Fibroblast of skin of scalp (primary cell): ENCODE results near the gene SRSF7.

Experiments
- DNase-seq: peaks from one replicate; pipeline ENCODE4 v3.0.0-alpha.2; 2013

Gene SRSF7

DNA sequence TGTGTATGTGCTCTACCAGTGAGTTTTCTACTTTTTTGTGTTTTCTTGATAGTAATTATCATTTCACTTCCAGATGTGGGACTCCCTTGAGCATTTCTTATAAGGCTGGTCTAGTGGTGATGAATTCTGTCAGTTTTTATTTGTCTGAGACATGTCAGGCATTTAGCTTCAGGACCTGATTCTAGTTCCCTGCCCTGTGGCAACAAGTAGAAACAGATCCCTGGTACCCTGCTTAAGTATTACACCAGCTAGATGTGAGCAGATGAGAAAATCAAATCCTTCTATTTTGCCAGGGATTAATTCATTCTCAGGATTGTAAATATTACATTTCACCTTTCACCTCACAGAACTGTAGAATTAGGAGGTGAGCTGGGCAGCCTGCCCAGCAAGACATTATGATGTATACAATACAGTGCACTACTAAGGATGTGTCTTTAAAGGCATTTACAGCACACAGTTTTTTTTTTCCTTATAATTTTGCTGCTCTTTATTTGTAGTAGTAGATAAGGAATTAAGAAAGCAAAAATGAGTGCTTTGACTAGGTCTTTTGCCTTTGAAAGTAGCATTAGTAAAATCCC is 50.2 kb downstream of the SRSF7 start:
- no peak for DNase-seq

DNA sequence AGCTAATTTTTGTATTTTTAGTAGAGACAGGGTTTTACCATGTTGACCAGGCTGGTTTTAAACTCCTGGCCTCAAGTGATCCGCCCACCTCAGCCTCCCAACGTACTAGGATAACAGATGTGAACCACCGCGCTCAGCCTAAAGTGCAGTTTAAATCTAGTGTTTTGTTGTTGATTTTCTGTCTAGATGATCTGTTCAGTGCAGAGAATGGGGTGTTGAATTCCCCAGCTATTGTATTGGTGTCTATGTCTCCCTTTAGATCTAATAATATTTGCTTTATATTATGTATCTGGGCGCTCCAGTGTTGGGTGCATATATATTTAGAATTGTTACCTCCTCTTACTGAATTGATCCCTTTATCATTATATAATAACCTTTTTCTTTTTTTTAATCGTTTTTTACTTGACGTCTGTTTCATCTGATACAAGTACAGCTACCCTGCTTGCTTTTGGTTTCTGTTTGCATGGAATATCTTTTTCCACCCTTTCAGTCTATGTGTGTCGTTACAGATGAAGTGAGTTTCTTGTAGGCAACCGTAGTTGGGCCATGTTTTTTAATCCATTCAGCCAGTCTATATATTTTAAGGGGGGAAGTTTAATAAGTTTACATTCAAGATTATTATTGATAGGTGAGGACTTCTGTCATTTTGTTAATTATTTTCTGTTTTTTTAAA is 50.9 kb downstream of the SRSF7 start:
- DNase-seq = no peak

DNA sequence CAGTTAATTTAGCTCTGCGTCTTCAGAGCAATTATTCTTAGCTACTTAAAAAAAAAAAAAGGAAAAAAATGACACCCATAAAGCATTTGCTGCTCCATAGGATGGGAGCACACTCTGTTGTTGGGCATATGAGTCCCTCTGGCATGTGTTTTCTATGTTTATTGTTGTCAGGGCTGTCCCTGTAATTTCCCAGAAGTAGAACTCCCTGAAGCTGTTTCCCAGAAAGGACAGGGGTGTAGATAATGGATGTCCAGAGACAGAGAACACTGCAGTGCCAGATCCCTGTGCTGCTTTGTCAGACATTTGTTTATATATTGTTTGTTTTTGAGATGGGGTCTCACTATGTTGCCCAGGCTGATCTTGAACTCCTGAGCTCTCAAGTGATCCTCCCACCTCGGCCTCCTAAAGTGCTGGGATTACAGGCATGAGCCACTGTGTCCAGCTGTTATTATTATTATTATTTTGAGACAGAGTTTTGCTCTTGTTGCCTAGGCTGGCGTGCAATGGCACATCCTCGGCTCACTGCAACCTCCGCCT is 52.6 kb downstream of the SRSF7 start:
- DNase-seq = no peak

DNA sequence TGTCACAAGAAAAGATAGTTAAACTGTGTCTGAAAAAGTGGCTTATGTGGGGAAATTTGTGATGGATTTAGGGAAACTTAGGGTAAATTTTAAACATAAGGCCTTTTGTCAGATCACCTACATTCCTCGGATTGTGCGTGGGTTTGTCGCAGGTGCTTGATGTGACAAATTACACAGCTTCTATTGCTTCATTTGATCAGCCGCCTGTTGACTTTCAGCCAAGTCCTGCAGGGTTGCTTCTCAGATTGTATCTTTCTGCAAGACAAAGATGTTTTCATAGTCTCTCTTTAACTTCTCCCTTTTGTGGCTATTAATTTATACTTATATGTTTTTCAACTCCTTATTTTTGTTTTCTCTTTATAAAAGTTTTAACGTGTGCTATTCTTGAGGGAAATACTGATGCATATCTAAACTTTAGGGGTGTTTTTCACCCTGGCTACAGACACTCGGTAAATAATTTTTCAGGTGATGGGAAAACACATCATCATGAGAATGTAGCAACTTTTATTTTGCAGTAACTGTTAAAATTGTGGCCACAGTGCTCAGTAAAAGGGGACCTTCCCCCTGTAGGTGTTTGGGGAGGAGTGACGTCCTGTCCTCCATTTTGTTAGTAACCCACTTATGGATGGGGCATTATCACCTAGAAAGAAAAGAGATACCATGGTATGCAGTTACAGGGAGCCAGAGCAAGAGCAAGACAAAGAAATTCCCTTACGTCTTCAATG is 53.9 kb downstream of the SRSF7 start:
- no peak for DNase-seq
